A673 (cell line): ENCODE results near the gene GRAMD1A. TPM values are rescaled to one million over a fixed set of nuclear protein-coding genes. Genes with fewer than 3 reads are reported as not detected.

Source experiments
- BruUV-seq: library from RNA; stranded (reverse); fragments of 400-500 nt; replicated peaks from 2 replicates; lab custom pipeline; 2021; lab: Mats Ljungman, UMichigan
- CTCF ChIA-PET: fragments of 300-600 bp; sonication (Branson Sonifier 250); formaldehyde crosslinking; loops from one replicate; lab custom pipeline; 2022; ENCODE audit warnings: antibody characterized with exemption; lab: Charles Lee
- POLR2A ChIA-PET: fragments of 300-600 bp; sonication (Branson Sonifier 250); formaldehyde crosslinking; loops from one replicate; lab custom pipeline; 2022; ENCODE audit warnings: antibody characterized with exemption; ENCODE audit not compliant: low non-redundant PET; lab: Charles Lee
- DNase-seq: peaks from one replicate; pipeline ENCODE4 v3.0.0-alpha.2; 2015; ENCODE audit warnings: low spot score
- H3K27ac ChIP-seq: fragments of 200-600 bp; sonication (generic); 2 replicates; pipeline ENCODE4 v1.5.1; 2016; ENCODE audit warnings: mixed run types, low read depth, mild to moderate bottlenecking, mixed read lengths, antibody characterized with exemption, low read length; ENCODE audit not compliant: poor library complexity, severe bottlenecking
- H3K27me3 ChIP-seq: fragments of 200-600 bp; sonication (generic); replicated peaks from 2 replicates; pipeline ENCODE4 v1.6.1; 2017; ENCODE audit warnings: mixed run types, low read depth, mild to moderate bottlenecking, mixed read lengths, antibody characterized with exemption, low read length; ENCODE audit not compliant: insufficient read depth, poor library complexity
- H3K36me3 ChIP-seq: fragments of 200-600 bp; sonication (generic); 2 replicates; pipeline ENCODE4 v1.6.1; 2016; ENCODE audit warnings: mixed run types, mild to moderate bottlenecking, mixed read lengths, antibody characterized with exemption, low read length; ENCODE audit not compliant: insufficient read depth, poor library complexity, severe bottlenecking
- H3K4me1 ChIP-seq: fragments of 200-600 bp; sonication (generic); 2 replicates; pipeline ENCODE4 v1.6.1; 2017; ENCODE audit warnings: mixed run types, mild to moderate bottlenecking, mixed read lengths, antibody characterized with exemption, low read length; ENCODE audit not compliant: insufficient read depth, poor library complexity, severe bottlenecking
- H3K4me3 ChIP-seq: fragments of 200-600 bp; sonication (generic); 2 replicates; pipeline ENCODE4 v1.5.1; 2016; ENCODE audit warnings: low read depth, mixed run types, mild to moderate bottlenecking, mixed read lengths, low read length; ENCODE audit not compliant: poor library complexity, severe bottlenecking
- H3K9me3 ChIP-seq: fragments of 200-600 bp; sonication (generic); 2 replicates; pipeline ENCODE4 v1.6.1; 2016; ENCODE audit warnings: mixed run types, low read depth, mild to moderate bottlenecking, mixed read lengths, antibody characterized with exemption, low read length; ENCODE audit not compliant: poor library complexity, severe bottlenecking
- CTCF ChIP-seq: fragments of 300-800, 200-600 bp; sonication (generic); conservative IDR thresholded peaks from 2 replicates; pipeline ENCODE4 v1.5.1; 2017; ENCODE audit warnings: low read depth, mild to moderate bottlenecking, antibody characterized with exemption, low read length, moderate library complexity, mixed read lengths
- EZH2 ChIP-seq: fragments of 200-600 bp; sonication (generic); IDR thresholded peaks from 2 replicates; pipeline ENCODE4 v1.6.1; 2017; ENCODE audit warnings: borderline replicate concordance, low read depth, mild to moderate bottlenecking, mixed read lengths, antibody characterized with exemption, low read length; ENCODE audit not compliant: poor library complexity, severe bottlenecking
- intact Hi-C: fragments of 100-400 bp; cut with micrococcal nuclease; formaldehyde crosslinking; loops from one replicate; pipeline ENCODE4 v1.10.0; 2022; ENCODE audit not compliant: unreplicated experiment
- total RNA-seq: library from RNA; stranded (reverse); gene quantifications from 2 replicates; pipeline ENCODE4 v1.2.3, GENCODE V29; 2021

Gene GRAMD1A
- total RNA-seq, 1 experiment from 2014 or later: 87.3 TPM

DNA sequence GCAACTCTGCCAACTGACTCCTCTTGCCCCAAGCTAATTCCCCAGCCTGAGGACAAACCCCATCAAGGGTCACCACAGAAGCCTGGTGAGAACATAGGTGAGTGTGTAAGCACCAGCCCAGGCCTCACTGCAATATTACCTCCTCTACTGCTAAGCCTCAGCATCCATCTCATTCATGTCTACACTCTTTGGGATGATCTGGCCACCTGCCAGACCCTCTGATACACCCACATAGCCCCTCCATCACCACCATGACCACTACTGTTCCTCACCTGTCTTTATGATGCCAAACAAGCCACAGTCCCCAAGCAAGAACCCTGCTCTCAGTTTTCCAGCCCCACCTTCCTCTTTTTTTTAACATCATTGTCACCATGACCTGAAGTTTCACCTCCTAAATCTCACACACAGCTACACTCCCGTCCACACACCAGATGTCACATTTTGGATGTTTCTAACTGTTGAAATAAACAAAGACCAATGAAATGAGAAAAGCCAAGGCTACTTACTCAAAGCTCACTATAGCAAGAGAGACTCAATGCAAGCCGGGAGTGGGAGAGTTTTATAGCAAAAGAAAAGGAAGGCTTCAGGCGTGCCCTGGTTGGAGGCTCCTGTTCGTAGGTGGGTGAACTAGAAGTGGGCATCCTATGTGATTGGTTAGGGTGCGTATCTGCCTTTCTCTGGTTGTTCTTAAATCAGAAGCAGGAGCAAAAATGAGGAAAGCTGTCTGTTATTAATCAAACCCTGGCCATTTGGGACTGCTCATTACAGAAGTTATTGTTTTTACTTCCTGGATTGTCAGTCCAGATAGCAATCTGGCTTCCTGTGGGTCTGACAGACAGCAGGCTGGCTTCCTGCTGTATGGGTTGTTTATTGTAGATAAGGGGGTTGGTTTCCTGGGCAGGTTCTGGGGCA, 38.1 kb upstream of the GRAMD1A start:
- POLR2A ChIA-PET: no interaction called here
- peaks cover 45% of the 10 kb centered on the region for H3K36me3 ChIP-seq

DNA sequence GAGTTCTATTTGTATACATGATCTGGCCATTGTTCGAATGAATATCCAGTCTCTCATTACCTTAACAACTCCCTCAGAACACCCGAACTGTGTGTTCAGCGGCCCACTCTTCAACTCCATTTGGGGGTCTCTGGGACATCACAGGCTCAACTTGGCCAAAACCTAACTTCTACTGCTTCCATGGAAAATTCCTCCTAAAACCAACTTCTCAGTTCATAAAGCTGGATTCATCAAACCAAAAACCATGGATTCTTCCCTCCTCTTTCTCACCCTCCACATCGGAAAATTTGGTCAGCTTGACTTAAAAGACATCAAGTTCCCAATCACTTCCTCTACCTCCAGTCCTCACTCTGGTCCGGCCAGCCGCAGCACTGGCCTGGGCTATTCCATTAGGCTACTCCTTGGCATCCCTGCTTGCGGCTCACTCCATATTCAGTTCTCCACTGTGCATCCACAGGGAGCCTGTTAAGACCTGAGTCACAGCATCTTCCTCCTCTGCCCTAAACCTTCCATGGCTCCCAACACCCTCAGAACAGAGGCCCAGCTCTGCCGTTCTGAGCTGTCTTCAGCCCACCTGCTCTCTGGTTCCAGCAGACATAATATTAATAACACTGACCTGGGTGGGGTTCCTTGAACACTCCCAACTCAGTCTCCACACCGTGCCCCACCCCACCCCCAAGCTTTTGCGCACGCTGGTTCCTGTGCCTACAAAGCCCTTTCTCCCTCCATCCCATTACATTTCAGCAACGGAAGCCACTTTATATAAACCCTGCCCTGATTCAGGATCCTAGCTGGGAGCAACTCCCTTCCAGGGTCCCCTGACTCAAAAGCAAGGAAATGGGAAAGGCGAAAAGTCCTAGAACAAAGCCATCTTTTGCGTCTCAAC, 37.2 kb upstream of the GRAMD1A start:
- intact Hi-C loops: no loop called here
- Histone ChIP-seq H3K4me1 (peaks cover 6% of the 10 kb centered on the region), H3K9me3 (peaks cover 42% of the 10 kb centered on the region), H3K4me3 (peak overlapping the region; percentile 91), H3K27me3 (no peaks in the 10 kb centered on the region), H3K36me3 (peaks cover 36% of the 10 kb centered on the region), H3K27ac (peak overlapping the region; percentile 80)
- TF ChIP-seq EZH2 (no peak), CTCF (no peak)
- DNase-seq: peak; percentile 75
- ChIA-PET POLR2A (no interaction called here), CTCF (no interaction called here)
- TSS peak; percentile 88 for BruUV-seq

More for the DNA sequence above, 38.1 kb upstream of the GRAMD1A start:
- DNase-seq: peak; percentile 95
- no peak for TF ChIP-seq EZH2
- no peak for TF ChIP-seq CTCF
- no peaks in the 10 kb centered on the region for H3K27me3 ChIP-seq
- H3K27ac ChIP-seq: peak overlapping the region; percentile 80
- H3K9me3 ChIP-seq: peaks cover 51% of the 10 kb centered on the region
- H3K4me3 ChIP-seq: peak overlapping the region; percentile 91
- intact Hi-C loops: no loop called here
- BruUV-seq: TSS peak; percentile 18
- H3K4me1 ChIP-seq: peaks cover 6% of the 10 kb centered on the region
- CTCF ChIA-PET: no interaction called here

DNA sequence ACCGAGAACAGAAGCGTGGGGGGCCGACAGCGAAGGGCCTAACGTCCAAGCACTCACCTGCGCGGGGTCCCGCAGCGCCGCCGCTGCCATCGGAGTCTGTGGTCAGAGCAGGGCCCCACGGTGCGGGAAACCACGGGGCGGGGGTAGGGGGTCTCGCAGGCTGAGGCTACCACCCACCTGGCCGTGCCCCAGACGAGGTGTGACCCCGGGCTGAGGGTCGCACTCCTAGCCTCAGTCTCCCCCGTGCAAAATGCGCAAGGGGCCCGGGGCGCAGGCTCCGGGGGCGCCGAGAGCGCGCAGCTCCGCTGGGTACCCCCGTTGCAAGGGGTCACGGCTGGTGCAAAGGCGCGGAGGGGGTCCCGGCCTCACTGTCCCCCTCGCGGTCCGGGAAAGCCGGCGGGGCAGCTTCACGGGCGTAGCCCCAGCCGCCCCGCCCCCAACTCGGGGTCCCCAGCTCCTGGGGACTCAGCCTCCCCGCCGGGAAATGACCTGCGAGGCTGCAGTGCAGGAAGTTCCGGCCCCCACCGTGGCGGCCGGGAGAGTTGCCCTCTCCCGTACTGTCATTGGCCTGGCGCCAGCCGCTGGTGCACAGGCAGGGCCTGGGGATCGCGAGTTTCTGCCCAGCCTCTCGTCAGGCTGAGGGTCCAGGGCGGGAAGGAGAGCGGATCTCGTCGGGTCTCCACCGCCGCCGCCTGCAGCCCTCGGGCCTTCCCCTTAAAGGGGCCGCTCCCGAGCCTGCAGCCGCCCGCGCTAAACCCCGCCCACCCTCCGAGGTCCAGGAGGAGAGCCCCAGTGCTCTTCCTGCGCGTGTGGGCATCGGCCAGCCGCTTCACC, 36.3 kb upstream of the GRAMD1A start, which contains the start of gene ZNF792:
ZNF792 (minus strand) TSS at position 657 of the 834 bp plus-strand sequence; CDS start at position 90, 567 bp downstream.
- ChIA-PET POLR2A (no interaction called here), CTCF (no interaction called here)
- TF ChIP-seq CTCF (no peak), EZH2 (no peak)
- Histone ChIP-seq H3K4me1 (peaks cover 6% of the 10 kb centered on the region), H3K4me3 (peak within 1 kb of the TSS; percentile 91), H3K27ac (peak within 1 kb of the TSS; percentile 80), H3K36me3 (peaks cover 28% of the 10 kb centered on the region), H3K27me3 (no peaks in the 10 kb centered on the region), H3K9me3 (peaks cover 33% of the 10 kb centered on the region)
- no TSS peak for BruUV-seq
- intact Hi-C loops: no loop called here
- peak; percentile 77 for DNase-seq
